HepG2 (cell line): ENCODE results near the gene SEPTIN10.

ENCODE experiments used
- CC2D1A ChIP-seq: sonication (generic); formaldehyde crosslinking; IDR thresholded peaks from 2 replicates; pipeline ENCODE4 v1.8.1; 2023; ENCODE audit warnings: mild to moderate bottlenecking, missing genetic modification reagents
- CTCF ChIP-seq: sonication (generic); formaldehyde crosslinking; IDR thresholded peaks from 2 replicates; pipeline ENCODE4 v1.5.0; 2020; ENCODE audit warnings: mild to moderate bottlenecking, missing genetic modification reagents, moderate library complexity
- EED ChIP-seq: sonication (generic); formaldehyde crosslinking; IDR thresholded peaks from 2 replicates; pipeline ENCODE4 v1.5.0; 2020; ENCODE audit warnings: mild to moderate bottlenecking, missing genetic modification reagents
- FOXJ3 ChIP-seq: sonication (generic); formaldehyde crosslinking; IDR thresholded peaks from 2 replicates; pipeline ENCODE4 v1.4.0; 2020; ENCODE audit warnings: missing genetic modification reagents, mild to moderate bottlenecking, borderline replicate concordance
- MAF1 ChIP-seq: sonication (generic); formaldehyde crosslinking; IDR thresholded peaks from 2 replicates; pipeline ENCODE4 v1.5.0; 2020; ENCODE audit warnings: missing genetic modification reagents, borderline replicate concordance
- NR2C2 ChIP-seq: sonication (generic); formaldehyde crosslinking; IDR thresholded peaks from 2 replicates; pipeline ENCODE4 v1.4.0; 2020; ENCODE audit warnings: missing genetic modification reagents, mild to moderate bottlenecking, moderate library complexity, borderline replicate concordance
- RFX5 ChIP-seq: IDR thresholded peaks from 2 replicates; pipeline ENCODE4 v1.6.1; 2011; ENCODE audit warnings: low read depth, low read length, improper control_type of control experiment
- ZFP91 ChIP-seq: sonication (generic); formaldehyde crosslinking; IDR thresholded peaks from 2 replicates; pipeline ENCODE4 v1.9.0; 2022; ENCODE audit warnings: missing genetic modification reagents, mild to moderate bottlenecking, borderline replicate concordance
- ZNF430 ChIP-seq: sonication (generic); formaldehyde crosslinking; IDR thresholded peaks from 2 replicates; pipeline ENCODE4 v1.9.0; 2021; ENCODE audit warnings: mild to moderate bottlenecking, missing genetic modification reagents

GRCh38 chr2:109503191-109503590 is 110.6 kb downstream of the SEPTIN10 start:
- TF ChIP-seq RFX5 = no peak
- TF ChIP-seq NR2C2 (CRISPR knock-in tag) = no peak
- no peak for TF ChIP-seq CC2D1A (CRISPR knock-in tag)
- TF ChIP-seq ZFP91 = no peak
- no peak for TF ChIP-seq ZNF430 (CRISPR knock-in tag)
- no peak for TF ChIP-seq EED (CRISPR knock-in tag)
- TF ChIP-seq CTCF (CRISPR knock-in tag) = no peak
- TF ChIP-seq MAF1 (CRISPR knock-in tag) = no peak
- TF ChIP-seq FOXJ3 (CRISPR knock-in tag) = no peak
